DOHH2 (cell line): Measurements from ENCODE around the gene C13orf46.

Experiments used
- CTCF ChIP-seq: fragments of 200-600 bp; sonication (generic); IDR thresholded peaks from one replicate; pipeline ENCODE4 v1.5.1; 2014; ENCODE audit warnings: antibody characterized with exemption, mild to moderate bottlenecking, low read depth, low read length; ENCODE audit not compliant: poor library complexity, severe bottlenecking
- EZH2phosphoT487 ChIP-seq: fragments of 200-600 bp; sonication (generic); IDR thresholded peaks from 2 replicates; pipeline ENCODE4 v1.6.1; 2017; ENCODE audit warnings: borderline replicate concordance, mild to moderate bottlenecking, antibody characterized with exemption, low read length, moderate library complexity, mixed read lengths

GRCh38 chr13:114002771-114003321, 29.0 kb upstream of the C13orf46 start:
- no peak for TF ChIP-seq CTCF
- TF ChIP-seq EZH2phosphoT487, result no peak
